ENCODE results near the gene TFPT.

Gene TFPT

GRCh38 chr19:54160182-54160811 lies 44.8 kb upstream of the TFPT start:
- H3K9me3 ChIP-seq (ENCODE audit: low read length) = no peaks in the 10 kb centered on the region
- H3K9me2 ChIP-seq (ENCODE audit: low read depth, low read length) = no peaks in the 10 kb centered on the region
- peaks cover 28% of the 10 kb centered on the region for H3K4me1 ChIP-seq (ENCODE audit: insufficient read depth, low read length, severe bottlenecking)
- peak overlapping the region; percentile 73 for H3K9ac ChIP-seq (ENCODE audit: low read length)
- peaks cover 24% of the 10 kb centered on the region for H3K36me3 ChIP-seq (ENCODE audit: insufficient read depth, low read length)
- H2AFZ ChIP-seq (ENCODE audit: low read length) = no peak overlapping the region
- no peaks in the 10 kb centered on the region for H3F3A ChIP-seq (ENCODE audit: insufficient read depth, low read length)
- peak overlapping the region; percentile 69 for H3K4me3 ChIP-seq (ENCODE audit: low read depth, low read length, poor library complexity, severe bottlenecking)
- H4K20me1 ChIP-seq (ENCODE audit: insufficient read depth, low read length) = no peaks in the 10 kb centered on the region
- peak overlapping the region; percentile 74 for H3K4me2 ChIP-seq (ENCODE audit: low read length)
- H3K27ac ChIP-seq (ENCODE audit: low read depth, low read length, poor library complexity, severe bottlenecking) = peak overlapping the region; percentile 41
- H3K79me2 ChIP-seq (ENCODE audit: insufficient read depth, low read length) = no peaks in the 10 kb centered on the region
- no peaks in the 10 kb centered on the region for H3K27me3 ChIP-seq (ENCODE audit: insufficient read depth, low read length)
- TF ChIP-seq CTCF (IDR thresholded peaks at IDR 0.05; ENCODE audit: low read length) (no peak), EZH2 (IDR thresholded peaks at IDR 0.05; ENCODE audit: borderline replicate concordance, low read length) (no peak)

- Histone ChIP-seq H3K9me3 (ENCODE audit: low read length) (no peaks in the 10 kb centered on the region), H3K79me2 (ENCODE audit: insufficient read depth, low read length) (no peaks in the 10 kb centered on the region), H3K36me3 (ENCODE audit: insufficient read depth, low read length) (peaks cover 31% of the 10 kb centered on the region), H2AFZ (ENCODE audit: low read length) (no peak within 1 kb of the TSS), H3K4me2 (ENCODE audit: low read length) (peak within 1 kb of the TSS; percentile 92), H3F3A (ENCODE audit: insufficient read depth, low read length) (no peaks in the 10 kb centered on the region), H3K9ac (ENCODE audit: low read length) (peak within 1 kb of the TSS; percentile 73), H4K20me1 (ENCODE audit: insufficient read depth, low read length) (no peaks in the 10 kb centered on the region), H3K9me2 (ENCODE audit: low read depth, low read length) (no peaks in the 10 kb centered on the region), H3K4me1 (ENCODE audit: insufficient read depth, low read length, severe bottlenecking) (peaks cover 28% of the 10 kb centered on the region), H3K27ac (ENCODE audit: low read depth, low read length, poor library complexity, severe bottlenecking) (peak within 1 kb of the TSS; percentile 80), H3K4me3 (ENCODE audit: low read depth, low read length, poor library complexity, severe bottlenecking) (peak within 1 kb of the TSS; percentile 69), H3K27me3 (ENCODE audit: insufficient read depth, low read length) (no peaks in the 10 kb centered on the region)
- TF ChIP-seq CTCF (IDR thresholded peaks at IDR 0.05; ENCODE audit: low read length) (peak; percentile 28; the same call in 1 of the 2 replicates), EZH2 (IDR thresholded peaks at IDR 0.05; ENCODE audit: borderline replicate concordance, low read length) (no peak)
Observed at GRCh38 chr19:54159352-54160181, 44.1 kb upstream of the TFPT start, which contains the start of gene LENG1. TSS of gene LENG1 (minus strand) at chr19:54159721. CDS start at chr19:54159695, 26 bp downstream.

- peaks cover 38% of the 10 kb centered on the region for H3K36me3 ChIP-seq (ENCODE audit: insufficient read depth, low read length)
- no peaks in the 10 kb centered on the region for H3K27me3 ChIP-seq (ENCODE audit: insufficient read depth, low read length)
- H2AFZ ChIP-seq (ENCODE audit: low read length) = no peak overlapping the region
- H3K4me3 ChIP-seq (ENCODE audit: low read depth, low read length, poor library complexity, severe bottlenecking) = peak overlapping the region; percentile 69
- H3K27ac ChIP-seq (ENCODE audit: low read depth, low read length, poor library complexity, severe bottlenecking) = peak overlapping the region; percentile 80
- TF ChIP-seq EZH2 (IDR thresholded peaks at IDR 0.05; ENCODE audit: borderline replicate concordance, low read length) = no peak
- TF ChIP-seq CTCF (IDR thresholded peaks at IDR 0.05; ENCODE audit: low read length) = no peak
- no peaks in the 10 kb centered on the region for H3K9me2 ChIP-seq (ENCODE audit: low read depth, low read length)
- no peaks in the 10 kb centered on the region for H4K20me1 ChIP-seq (ENCODE audit: insufficient read depth, low read length)
- H3K79me2 ChIP-seq (ENCODE audit: insufficient read depth, low read length) = no peaks in the 10 kb centered on the region
- peak overlapping the region; percentile 92 for H3K4me2 ChIP-seq (ENCODE audit: low read length)
- H3F3A ChIP-seq (ENCODE audit: insufficient read depth, low read length) = no peaks in the 10 kb centered on the region
- peaks cover 28% of the 10 kb centered on the region for H3K4me1 ChIP-seq (ENCODE audit: insufficient read depth, low read length, severe bottlenecking)
- peak overlapping the region; percentile 64 for H3K9ac ChIP-seq (ENCODE audit: low read length)
- H3K9me3 ChIP-seq (ENCODE audit: low read length) = no peaks in the 10 kb centered on the region
Observed at GRCh38 chr19:54158812-54159351, 43.4 kb upstream of the TFPT start.

All from OCI-LY1 (cell line).